ENCODE data around the gene PHLDB2.

Gene PHLDB2

DNA sequence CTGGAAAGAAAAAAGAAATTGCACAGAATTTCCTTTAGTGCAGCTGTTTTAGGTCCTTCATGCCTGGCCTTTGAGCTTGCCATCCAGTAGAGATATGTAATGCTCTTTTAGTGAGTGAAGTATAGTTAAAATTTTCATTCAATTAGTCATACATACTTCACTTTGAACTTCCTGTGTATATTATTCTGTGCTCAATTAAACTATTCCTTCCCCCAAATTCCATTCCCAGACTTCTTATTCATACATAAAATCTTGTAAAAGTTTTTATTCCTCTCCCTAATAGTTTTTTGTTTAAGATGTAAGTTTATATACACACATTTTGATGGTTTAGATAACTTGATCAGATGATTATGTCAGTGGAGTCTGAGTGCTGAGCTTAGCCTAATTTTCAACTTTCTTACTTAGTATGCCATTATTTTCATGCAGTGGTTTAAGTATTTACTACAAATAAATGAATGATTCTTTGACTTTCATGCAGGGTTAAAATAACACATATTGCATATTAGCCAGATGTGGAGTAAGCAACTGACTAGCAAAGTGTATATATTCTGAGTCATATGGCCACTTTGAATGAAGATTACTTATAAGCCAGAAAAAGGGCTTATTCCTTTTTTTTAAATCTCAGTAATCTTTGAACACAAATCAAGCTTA lies 77.3 kb downstream of the PHLDB2 start:
- H3K4me1 Mint-ChIP-seq, result no peaks in the 10 kb centered on the region
- H3K4me3 Mint-ChIP-seq, result no peak overlapping the region
- no peaks in the 10 kb centered on the region for H3K36me3 Mint-ChIP-seq
- CTCF ChIA-PET, result interaction anchor here (0.9 kb wide), 1 partner anchor 14 kb away, joined by 3 read pairs; no protein-coding TSS in a partner anchor
- no peaks in the 10 kb centered on the region for H3K9me3 Mint-ChIP-seq
- H3K27ac Mint-ChIP-seq, result no peak overlapping the region
- DNase-seq, result no peak
- H3K27me3 Mint-ChIP-seq, result peaks cover 17% of the 10 kb centered on the region

DNA sequence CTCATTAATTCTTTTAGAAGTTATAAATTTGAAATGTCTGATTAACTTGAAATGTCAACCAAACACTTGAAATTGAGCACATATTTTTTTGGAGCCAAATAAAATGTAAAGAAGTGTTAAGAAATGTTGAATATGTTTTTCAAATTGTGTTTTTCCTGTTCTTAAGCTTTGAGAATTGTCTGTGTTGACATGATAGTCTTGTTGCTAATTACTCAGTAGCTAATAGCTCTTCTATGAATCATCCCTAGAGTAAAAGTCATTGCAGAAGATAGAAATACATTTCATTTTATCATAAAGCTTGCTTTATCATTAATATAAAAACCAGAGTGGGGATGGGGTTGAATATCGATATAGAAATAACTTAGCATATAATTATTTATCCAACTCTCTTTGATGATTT lies 77.9 kb downstream of the PHLDB2 start:
- no peaks in the 10 kb centered on the region for H3K9me3 Mint-ChIP-seq
- no peaks in the 10 kb centered on the region for H3K36me3 Mint-ChIP-seq
- no peak overlapping the region for H3K27ac Mint-ChIP-seq
- CTCF ChIA-PET, result interaction anchor here (0.9 kb wide), 1 partner anchor 14 kb away, joined by 3 read pairs; no protein-coding TSS in a partner anchor
- DNase-seq, result no peak
- H3K27me3 Mint-ChIP-seq, result peaks cover 10% of the 10 kb centered on the region
- no peaks in the 10 kb centered on the region for H3K4me1 Mint-ChIP-seq
- no peak overlapping the region for H3K4me3 Mint-ChIP-seq

DNA sequence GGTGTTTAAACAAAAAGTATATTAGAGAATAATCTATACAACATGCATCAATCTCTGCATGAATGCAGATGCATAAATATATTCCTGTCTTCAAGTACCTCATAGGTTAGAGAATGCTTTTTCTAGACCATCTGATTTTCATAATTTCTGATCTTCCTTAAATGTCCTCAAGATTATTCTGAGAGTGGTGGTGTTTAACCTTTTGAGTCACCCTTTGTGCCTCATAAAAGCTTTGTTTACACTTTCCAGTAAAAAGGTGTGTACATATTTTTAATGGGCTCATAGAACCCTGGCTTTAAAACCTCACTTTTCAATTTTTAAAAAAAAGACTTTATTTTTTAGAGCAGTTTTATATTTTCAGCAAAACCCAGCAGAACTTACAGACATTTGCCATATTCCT lies 78.8 kb downstream of the PHLDB2 start:
- no peak overlapping the region for H3K4me3 Mint-ChIP-seq
- DNase-seq, result no peak
- CTCF ChIA-PET, result no interaction called here
- H3K9me3 Mint-ChIP-seq, result no peaks in the 10 kb centered on the region
- H3K4me1 Mint-ChIP-seq, result no peaks in the 10 kb centered on the region
- peaks cover 5% of the 10 kb centered on the region for H3K27me3 Mint-ChIP-seq
- no peak overlapping the region for H3K27ac Mint-ChIP-seq
- H3K36me3 Mint-ChIP-seq, result no peaks in the 10 kb centered on the region

DNA sequence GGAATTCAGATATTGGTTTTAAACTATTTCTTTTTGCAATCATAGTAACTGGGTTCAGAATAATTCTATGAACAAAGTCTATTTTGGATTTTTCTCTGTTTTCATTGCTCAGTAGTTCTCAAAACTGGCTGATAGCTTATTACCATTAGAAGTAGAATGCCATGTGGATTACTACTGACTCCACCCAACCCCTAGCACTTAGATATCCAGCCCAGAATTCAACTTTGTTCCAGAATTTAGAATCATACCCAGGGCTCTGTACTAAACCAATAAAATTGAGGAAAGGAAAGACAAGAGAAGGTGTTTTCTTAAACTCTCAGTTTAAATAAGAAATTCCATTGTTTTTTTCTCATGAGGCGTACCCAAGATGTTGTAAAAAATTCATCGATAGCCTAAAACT lies 80.8 kb downstream of the PHLDB2 start:
- no peaks in the 10 kb centered on the region for H3K9me3 Mint-ChIP-seq
- DNase-seq, result no peak
- no peaks in the 10 kb centered on the region for H3K36me3 Mint-ChIP-seq
- no peak overlapping the region for H3K27ac Mint-ChIP-seq
- no peaks in the 10 kb centered on the region for H3K4me1 Mint-ChIP-seq
- H3K27me3 Mint-ChIP-seq, result peaks cover 5% of the 10 kb centered on the region
- CTCF ChIA-PET, result no interaction called here
- no peak overlapping the region for H3K4me3 Mint-ChIP-seq

DNA sequence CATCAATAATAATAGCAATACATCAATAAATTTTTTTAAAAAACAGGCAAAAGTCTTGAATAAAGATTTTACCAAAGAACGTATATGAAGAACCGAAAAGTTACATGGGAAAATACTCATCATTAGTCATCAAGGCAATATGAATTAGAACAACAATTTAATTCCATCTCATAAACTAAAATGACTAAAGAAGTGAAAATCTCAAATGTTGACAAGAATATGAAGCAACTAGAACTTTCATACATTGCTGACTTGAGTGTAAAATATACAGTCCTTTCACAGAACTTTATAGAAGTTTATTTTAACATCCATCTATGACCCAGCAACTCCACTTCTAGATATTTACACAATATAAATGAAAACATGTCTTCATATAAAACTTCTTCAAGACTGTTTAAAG lies 84.5 kb downstream of the PHLDB2 start:
- CTCF ChIA-PET, result no interaction called here
- H3K4me3 Mint-ChIP-seq, result no peak overlapping the region
- no peaks in the 10 kb centered on the region for H3K9me3 Mint-ChIP-seq
- DNase-seq, result no peak
- peaks cover 9% of the 10 kb centered on the region for H3K27me3 Mint-ChIP-seq
- H3K4me1 Mint-ChIP-seq, result no peaks in the 10 kb centered on the region
- H3K36me3 Mint-ChIP-seq, result no peaks in the 10 kb centered on the region
- H3K27ac Mint-ChIP-seq, result no peak overlapping the region

DNA sequence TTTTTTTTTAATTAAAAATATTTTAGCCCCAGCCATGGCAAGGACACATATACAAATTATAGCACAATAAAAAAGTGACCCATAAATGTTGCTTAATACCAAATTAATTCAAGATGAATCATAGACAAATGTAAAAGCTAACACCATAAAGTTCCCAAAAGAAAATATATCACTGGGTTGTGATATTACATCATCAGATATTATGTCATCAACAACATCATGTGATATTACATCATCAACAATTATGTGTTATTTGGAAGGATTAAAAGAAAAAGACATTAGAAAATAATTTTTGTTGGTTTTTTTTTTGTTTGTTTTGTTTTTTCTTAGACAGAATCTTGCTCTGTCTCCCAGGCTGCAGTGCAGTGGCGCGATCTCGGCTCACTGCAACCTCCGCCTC lies 85.3 kb downstream of the PHLDB2 start:
- Mint-ChIP-seq H3K4me1 (no peaks in the 10 kb centered on the region), H3K27ac (no peak overlapping the region), H3K36me3 (no peaks in the 10 kb centered on the region), H3K4me3 (no peak overlapping the region), H3K27me3 (peaks cover 9% of the 10 kb centered on the region), H3K9me3 (no peaks in the 10 kb centered on the region)
- CTCF ChIA-PET, result no interaction called here
- DNase-seq, result no peak

DNA sequence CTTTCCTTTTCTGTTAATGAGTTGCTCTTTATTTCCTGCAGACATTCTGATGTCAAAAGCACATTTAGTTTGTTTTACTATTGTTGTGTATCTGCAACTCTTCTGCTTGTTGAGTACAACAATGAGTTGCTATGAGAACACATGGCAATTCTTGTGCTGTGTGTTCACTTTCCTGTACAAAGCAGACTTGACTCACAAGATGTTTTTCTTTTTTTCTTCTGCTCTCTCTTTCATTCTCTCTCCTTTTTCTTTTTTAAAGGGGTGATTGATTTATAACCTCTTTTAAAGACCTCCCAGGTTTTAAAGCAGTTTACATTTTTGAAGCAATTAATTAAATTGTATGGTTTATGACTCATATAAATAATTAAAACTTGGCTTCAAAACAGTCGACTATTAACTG lies 88.2 kb downstream of the PHLDB2 start:
- Mint-ChIP-seq H3K27me3 (peaks cover 13% of the 10 kb centered on the region), H3K27ac (no peak overlapping the region), H3K4me1 (no peaks in the 10 kb centered on the region), H3K36me3 (no peaks in the 10 kb centered on the region), H3K9me3 (no peaks in the 10 kb centered on the region), H3K4me3 (no peak overlapping the region)
- no peak for DNase-seq
- CTCF ChIA-PET, result interaction anchor here (1.5 kb wide), 1 partner anchor 21 kb away, joined by 4 read pairs; no protein-coding TSS in a partner anchor

DNA sequence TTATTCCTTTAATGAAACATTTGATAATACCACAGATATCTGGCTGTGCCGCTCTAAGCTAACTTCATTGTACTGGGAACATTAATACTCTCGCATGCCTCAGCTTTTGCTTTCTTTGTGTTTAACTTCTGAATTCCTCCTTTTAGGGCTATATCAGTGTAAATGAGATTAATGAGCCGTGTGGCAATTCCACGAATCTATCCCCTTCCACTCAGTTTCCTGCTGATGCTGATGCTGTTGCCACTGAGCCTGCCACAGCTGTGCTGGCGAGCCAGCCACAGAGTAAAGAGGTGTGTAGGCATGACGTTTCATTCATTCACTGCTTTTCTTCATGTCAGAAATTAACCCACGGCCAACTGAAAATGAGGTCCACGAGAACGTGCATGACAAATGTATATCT lies 89.7 kb downstream of the PHLDB2 start:
- Mint-ChIP-seq H3K27me3 (peaks cover 13% of the 10 kb centered on the region), H3K27ac (no peak overlapping the region), H3K9me3 (no peaks in the 10 kb centered on the region), H3K4me1 (no peaks in the 10 kb centered on the region), H3K36me3 (no peaks in the 10 kb centered on the region), H3K4me3 (no peak overlapping the region)
- CTCF ChIA-PET, result no interaction called here
- DNase-seq, result no peak

DNA sequence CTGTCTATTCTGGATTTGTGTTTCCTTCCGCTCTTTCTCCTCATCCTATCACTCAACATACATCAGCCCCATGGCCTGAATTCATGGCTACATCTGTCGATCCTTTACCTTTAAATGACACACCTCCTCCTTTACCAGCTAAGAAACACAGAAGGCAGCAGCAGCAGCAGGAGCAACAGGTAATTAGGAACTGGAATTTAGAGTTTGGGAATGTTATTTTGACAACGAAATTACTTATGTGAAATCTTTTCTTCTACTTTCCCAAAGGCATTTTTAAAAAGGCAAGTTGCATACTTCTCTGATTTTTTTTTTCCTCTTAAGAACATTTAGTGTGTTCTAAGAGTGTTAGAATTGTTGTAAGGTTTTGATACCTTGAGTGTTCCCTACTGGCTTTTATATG lies 90.6 kb downstream of the PHLDB2 start:
- Mint-ChIP-seq H3K4me3 (no peak overlapping the region), H3K27ac (no peak overlapping the region), H3K9me3 (no peaks in the 10 kb centered on the region), H3K36me3 (no peaks in the 10 kb centered on the region), H3K27me3 (peaks cover 13% of the 10 kb centered on the region), H3K4me1 (no peaks in the 10 kb centered on the region)
- CTCF ChIA-PET, result no interaction called here
- no peak for DNase-seq

DNA sequence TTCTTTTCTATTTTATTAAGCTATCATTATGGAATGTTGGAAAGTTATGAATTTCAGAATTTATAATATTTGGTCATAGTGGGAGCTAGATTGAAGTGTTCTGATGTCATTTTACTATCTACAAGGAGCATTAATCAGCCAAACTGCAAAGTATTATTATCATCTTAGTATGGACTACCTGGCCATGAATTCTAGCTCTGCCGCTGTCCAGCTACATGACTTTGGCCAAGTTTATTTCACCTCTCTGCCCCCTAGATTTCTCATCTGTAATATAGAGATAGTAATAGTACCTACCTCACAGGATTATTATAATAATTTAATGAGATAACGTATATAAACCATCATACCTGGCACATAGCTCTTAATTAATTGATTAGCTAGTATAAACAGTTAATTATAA lies 92.0 kb downstream of the PHLDB2 start:
- no peak for DNase-seq
- CTCF ChIA-PET, result interaction anchor here (1.7 kb wide), 1 partner anchor 17 kb away, joined by 7 read pairs; no protein-coding TSS in a partner anchor
- no peaks in the 10 kb centered on the region for H3K4me1 Mint-ChIP-seq
- no peaks in the 10 kb centered on the region for H3K9me3 Mint-ChIP-seq
- no peak overlapping the region for H3K4me3 Mint-ChIP-seq
- no peak overlapping the region for H3K27ac Mint-ChIP-seq
- peaks cover 8% of the 10 kb centered on the region for H3K27me3 Mint-ChIP-seq
- H3K36me3 Mint-ChIP-seq, result no peaks in the 10 kb centered on the region

DNA sequence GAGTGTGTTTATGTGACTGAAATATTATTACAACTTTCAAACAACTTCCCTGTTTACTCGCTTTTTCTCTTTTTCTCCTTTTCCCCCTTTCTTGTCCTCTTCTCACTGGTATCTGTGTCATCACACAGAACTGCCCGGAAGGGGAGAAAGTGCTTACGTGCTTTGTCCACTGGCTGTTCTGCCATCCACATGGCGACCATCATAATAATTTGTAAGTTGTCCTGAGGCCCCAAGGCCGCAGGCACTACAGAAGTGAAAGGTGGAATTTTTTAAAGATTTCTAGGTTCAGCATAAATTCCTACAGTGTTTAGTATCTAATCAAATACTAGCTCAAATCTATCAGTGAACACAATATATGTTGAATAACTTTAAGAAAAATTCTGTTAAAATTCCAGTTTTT lies 93.0 kb downstream of the PHLDB2 start:
- CTCF ChIA-PET, result interaction anchor here (1.7 kb wide), 1 partner anchor 16 kb away, joined by 7 read pairs; no protein-coding TSS in a partner anchor
- Mint-ChIP-seq H3K4me3 (no peak overlapping the region), H3K9me3 (no peaks in the 10 kb centered on the region), H3K36me3 (no peaks in the 10 kb centered on the region), H3K27ac (no peak overlapping the region), H3K4me1 (no peaks in the 10 kb centered on the region), H3K27me3 (peaks cover 4% of the 10 kb centered on the region)
- DNase-seq, result no peak

DNA sequence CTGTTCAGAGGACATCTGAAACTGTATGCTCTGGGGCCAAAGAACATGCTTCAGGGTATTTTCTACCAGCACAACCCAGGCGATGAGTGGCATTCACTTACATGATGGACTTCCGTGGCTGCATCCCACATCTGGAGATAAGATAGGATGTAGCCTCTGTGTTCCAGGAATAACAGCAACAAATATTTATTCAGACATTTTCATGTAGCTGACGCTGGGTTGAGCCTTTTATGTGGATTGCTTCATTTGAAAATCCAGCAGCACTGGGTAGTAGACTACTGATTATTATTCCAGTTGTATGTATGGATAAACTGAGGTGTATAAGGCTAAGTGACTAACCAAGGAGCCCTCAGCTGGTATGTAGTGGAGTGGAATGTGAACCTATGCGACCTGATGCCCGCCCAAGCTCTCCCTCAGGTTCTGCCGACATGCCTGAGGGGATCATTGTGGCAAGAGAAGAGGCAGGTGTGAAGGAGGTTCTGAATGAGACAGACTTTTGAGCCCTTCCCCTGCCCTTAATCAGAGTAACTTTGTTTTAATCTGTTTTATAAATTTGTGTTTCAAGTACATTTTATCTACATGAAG lies 93.9 kb downstream of the PHLDB2 start:
- Mint-ChIP-seq H3K27me3 (peaks cover 4% of the 10 kb centered on the region), H3K36me3 (no peaks in the 10 kb centered on the region), H3K4me3 (no peak overlapping the region), H3K4me1 (no peaks in the 10 kb centered on the region), H3K9me3 (no peaks in the 10 kb centered on the region), H3K27ac (no peak overlapping the region)
- DNase-seq, result no peak
- CTCF ChIA-PET, result no interaction called here

DNA sequence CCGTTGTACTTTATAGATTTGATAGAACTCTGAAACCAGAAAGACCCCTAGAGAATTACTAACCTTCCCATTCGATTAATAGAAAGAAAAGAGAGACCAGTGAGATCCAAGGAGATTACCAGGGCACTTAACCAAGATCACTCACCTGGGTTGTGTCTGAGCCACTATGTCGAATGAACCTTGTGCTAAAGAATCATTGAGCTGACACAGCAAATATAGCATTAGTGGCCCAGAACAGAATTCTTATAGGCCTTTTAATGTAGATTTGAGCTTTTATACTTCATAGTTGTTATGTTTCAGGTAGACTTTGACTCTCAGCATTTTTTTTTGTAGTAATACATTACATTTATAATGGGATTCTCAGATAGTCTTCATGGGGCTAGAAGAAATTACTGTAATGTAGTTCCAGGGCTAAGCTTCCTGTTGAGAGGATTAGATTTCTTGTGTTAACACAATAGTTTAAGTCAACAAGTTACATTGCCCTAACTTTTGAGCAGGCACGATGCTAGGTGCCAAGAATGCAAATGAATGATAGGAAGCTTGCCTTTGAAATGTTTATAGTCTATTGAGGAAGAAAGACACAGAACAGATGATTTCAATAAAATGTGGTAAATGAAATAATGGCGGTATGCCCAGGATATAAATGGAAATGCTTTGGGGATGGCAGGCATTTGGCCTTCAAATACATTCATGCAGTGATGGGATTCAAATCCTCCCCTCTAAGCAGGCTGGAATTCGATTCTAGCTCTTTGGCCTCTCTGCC lies 95.3 kb downstream of the PHLDB2 start:
- CTCF ChIA-PET, result interaction anchor here (1.2 to 3.3 kb wide), 2 partner anchors 14 to 239 kb away, joined by 3 to 14 read pairs; no protein-coding TSS in a partner anchor
- Mint-ChIP-seq H3K36me3 (no peaks in the 10 kb centered on the region), H3K9me3 (no peaks in the 10 kb centered on the region), H3K27me3 (peaks cover 4% of the 10 kb centered on the region), H3K4me1 (no peaks in the 10 kb centered on the region), H3K27ac (no peak overlapping the region), H3K4me3 (no peak overlapping the region)
- no peak for DNase-seq

DNA sequence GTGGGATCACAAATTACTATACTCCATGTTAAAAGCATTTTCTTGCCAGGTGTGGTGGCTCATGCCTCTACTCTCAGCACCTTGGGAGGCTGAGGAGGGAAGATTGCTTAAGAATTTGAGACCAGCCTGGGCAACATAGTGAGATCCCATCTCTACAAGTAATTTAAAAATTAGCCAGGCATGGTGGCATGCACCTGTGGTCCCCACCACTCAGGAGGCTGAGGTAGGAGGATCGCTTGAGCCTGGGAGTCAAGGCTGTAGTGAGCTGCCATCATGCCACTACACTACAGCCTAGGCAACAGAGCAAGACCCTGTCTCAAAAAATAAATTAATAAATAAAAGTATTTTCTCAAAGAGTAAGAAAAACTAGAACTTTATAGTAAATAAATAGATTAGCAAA lies 96.8 kb downstream of the PHLDB2 start:
- CTCF ChIA-PET, result interaction anchor here (0.6 to 3.3 kb wide), 2 partner anchors 12 to 92 kb away, joined by 4 to 14 read pairs; no protein-coding TSS in a partner anchor
- H3K4me1 Mint-ChIP-seq, result no peaks in the 10 kb centered on the region
- H3K36me3 Mint-ChIP-seq, result no peaks in the 10 kb centered on the region
- H3K27me3 Mint-ChIP-seq, result no peaks in the 10 kb centered on the region
- no peak overlapping the region for H3K4me3 Mint-ChIP-seq
- no peaks in the 10 kb centered on the region for H3K9me3 Mint-ChIP-seq
- DNase-seq, result no peak
- H3K27ac Mint-ChIP-seq, result no peak overlapping the region

Data from activated naive CD4-positive, alpha-beta T cell treated with anti-CD3 and anti-CD28 coated beads, Interleukin-2, amount 10 ng/mL, durations not matched to agents 7 days and 5 days (primary cell).